Mucosa of stomach (tissue), 1 donor: Measurements from ENCODE around the gene GAR1.
"Not testable (repeated sequence)": the region's sequence is repeated elsewhere in the genome, so short reads cannot be mapped to it uniquely, and the experiment has no call there.

Experiments
- H3K27me3 ChIP-seq: one replicate; pipeline ENCODE4 v1.7.0; 2013; ENCODE audit warnings: mild to moderate bottlenecking, low read length; ENCODE audit not compliant: control insufficient read depth, insufficient read depth
- H3K36me3 ChIP-seq: one replicate; pipeline ENCODE4 v1.7.0; 2013; ENCODE audit warnings: low read length; ENCODE audit not compliant: control insufficient read depth, insufficient read depth
- H3K4me1 ChIP-seq: one replicate; pipeline ENCODE4 v1.7.0; 2013; ENCODE audit warnings: mild to moderate bottlenecking, low read length; ENCODE audit not compliant: control insufficient read depth, insufficient read depth
- H3K4me3 ChIP-seq: one replicate; pipeline ENCODE4 v1.7.0; 2013; ENCODE audit warnings: low read length
- H3K9ac ChIP-seq: one replicate; pipeline ENCODE4 v1.7.0; 2013; ENCODE audit warnings: mild to moderate bottlenecking, low read length, moderate library complexity
- H3K9me3 ChIP-seq: one replicate; pipeline ENCODE4 v1.7.0; 2013; ENCODE audit warnings: mild to moderate bottlenecking, low read length, moderate library complexity; ENCODE audit not compliant: control insufficient read depth
- donor health status: Pancreatic carcinoma.

GAR1 gene

GRCh38 chr4:109815151-109816081 is at the start of gene GAR1:
Gene GAR1, plus strand, starts transcription at chr4:109815762. Its CDS starts 403 bp downstream, at chr4:109816165.
- Histone ChIP-seq H3K4me1 (peaks cover 10% of the 10 kb centered on the region), H3K27me3 (no peaks in the 10 kb centered on the region), H3K36me3 (no peaks in the 10 kb centered on the region), H3K9me3 (no peaks in the 10 kb centered on the region), H3K9ac (peak within 1 kb of the TSS; percentile 75), H3K4me3 (peak within 1 kb of the TSS; percentile 73)

GRCh38 chr4:109782092-109782491 is 33.5 kb upstream of the GAR1 start:
- not testable (repeated sequence) for H3K4me1 ChIP-seq

GRCh38 chr4:109786846-109787245 is 28.7 kb upstream of the GAR1 start:
- no peaks in the 10 kb centered on the region for H3K27me3 ChIP-seq
- H3K4me1 ChIP-seq: no peaks in the 10 kb centered on the region
- H3K9me3 ChIP-seq: no peaks in the 10 kb centered on the region
- H3K9ac ChIP-seq: no peak overlapping the region
- H3K36me3 ChIP-seq: no peaks in the 10 kb centered on the region
- no peak overlapping the region for H3K4me3 ChIP-seq

More at GRCh38 chr4:109782092-109782491, 33.5 kb upstream of the GAR1 start:
- not testable (repeated sequence) for H3K27me3 ChIP-seq, H3K9me3 ChIP-seq, H3K36me3 ChIP-seq, H3K9ac ChIP-seq, H3K4me3 ChIP-seq

- Histone ChIP-seq H3K4me1 (no peaks in the 10 kb centered on the region), H3K36me3 (no peaks in the 10 kb centered on the region), H3K4me3 (no peak overlapping the region), H3K27me3 (no peaks in the 10 kb centered on the region), H3K9me3 (no peaks in the 10 kb centered on the region), H3K9ac (no peak overlapping the region)
These were observed 27.8 kb upstream of the GAR1 start for GRCh38 chr4:109787807-109788206.

GRCh38 chr4:109795059-109795458 is 20.5 kb upstream of the GAR1 start:
- Histone ChIP-seq H3K9me3 (no peaks in the 10 kb centered on the region), H3K27me3 (no peaks in the 10 kb centered on the region), H3K4me3 (no peak overlapping the region), H3K36me3 (no peaks in the 10 kb centered on the region), H3K4me1 (no peaks in the 10 kb centered on the region), H3K9ac (no peak overlapping the region)

GRCh38 chr4:109798866-109799265 is 16.7 kb upstream of the GAR1 start:
- Histone ChIP-seq H3K27me3 (no peaks in the 10 kb centered on the region), H3K9ac (no peak overlapping the region), H3K36me3 (no peaks in the 10 kb centered on the region), H3K4me3 (no peak overlapping the region), H3K4me1 (no peaks in the 10 kb centered on the region), H3K9me3 (no peaks in the 10 kb centered on the region)

- Histone ChIP-seq H3K4me3 (peak overlapping the region; percentile 25), H3K9ac (peak overlapping the region; percentile 26), H3K36me3 (no peaks in the 10 kb centered on the region), H3K9me3 (no peaks in the 10 kb centered on the region), H3K27me3 (no peaks in the 10 kb centered on the region), H3K4me1 (no peaks in the 10 kb centered on the region)
These were observed 14.3 kb upstream of the GAR1 start for GRCh38 chr4:109801099-109801789.

GRCh38 chr4:109801895-109802319 is 13.7 kb upstream of the GAR1 start, which contains the start of gene CFI:
Gene CFI, minus strand, starts transcription at chr4:109801999. Its CDS starts 28 bp downstream, at chr4:109801971.
- no peaks in the 10 kb centered on the region for H3K4me1 ChIP-seq
- H3K4me3 ChIP-seq: peak within 1 kb of the TSS; percentile 25
- H3K9ac ChIP-seq: peak within 1 kb of the TSS; percentile 26
- no peaks in the 10 kb centered on the region for H3K36me3 ChIP-seq
- H3K9me3 ChIP-seq: no peaks in the 10 kb centered on the region
- no peaks in the 10 kb centered on the region for H3K27me3 ChIP-seq

- no peak overlapping the region for H3K4me3 ChIP-seq
- H3K36me3 ChIP-seq: no peaks in the 10 kb centered on the region
- no peaks in the 10 kb centered on the region for H3K4me1 ChIP-seq
- H3K9ac ChIP-seq: no peak overlapping the region
- no peaks in the 10 kb centered on the region for H3K27me3 ChIP-seq
- H3K9me3 ChIP-seq: no peaks in the 10 kb centered on the region
These were observed 11.5 kb upstream of the GAR1 start for GRCh38 chr4:109803924-109804571.

GRCh38 chr4:109809655-109810054 is 5.9 kb upstream of the GAR1 start:
- H3K27me3 ChIP-seq: no peaks in the 10 kb centered on the region
- no peak overlapping the region for H3K4me3 ChIP-seq
- H3K9me3 ChIP-seq: no peaks in the 10 kb centered on the region
- no peaks in the 10 kb centered on the region for H3K4me1 ChIP-seq
- H3K36me3 ChIP-seq: no peaks in the 10 kb centered on the region
- no peak overlapping the region for H3K9ac ChIP-seq

GRCh38 chr4:109810552-109811387 is 4.8 kb upstream of the GAR1 start:
- Histone ChIP-seq H3K4me3 (no peak overlapping the region), H3K4me1 (no peaks in the 10 kb centered on the region), H3K36me3 (no peaks in the 10 kb centered on the region), H3K27me3 (no peaks in the 10 kb centered on the region), H3K9ac (no peak overlapping the region), H3K9me3 (no peaks in the 10 kb centered on the region)
